Heart left ventricle (tissue), 13 donors: ENCODE data around the gene ZNF319.

Experiments
- POLR2A ChIP-seq, 2 donors: fragments of 450-650 bp; IDR thresholded peaks; one replicate each; pipeline ENCODE4 v1.6.1; 2017; ENCODE audit warnings: antibody characterized with exemption in 2 of 2, mild to moderate bottlenecking in 2 of 2, moderate library complexity in 2 of 2
- TF ChIP-seq, protein P1 (sequence below), 12 donors: fragments of 200-600 bp; sonication (generic) in 4 of 12; IDR thresholded peaks; one replicate each; pipeline versions ENCODE4 v1.5.0 to v1.8.0; 2018 to 2022; ENCODE audit warnings: antibody characterized with exemption in 12 of 12, mild to moderate bottlenecking in 5 of 12
- donor health status: ischemic (EF 13 %, LVEDD 7.1; RV severe dilation, severe dysfunction).
- donor health status: DM: no; HTN: yes; CAD: no.
- donor health status: DM: no; HTN: no; CAD: no.
- donor health status: ischemic (EF 25% LVEDD 6.9; RV normal size, moderate dysfunction).
- donor health status: ischemic (EF 25% LVEDD 5.7; RV mildly dilated, moderate dysfunction).
- donor health status: ischemic (EF 35%, LVEDD 5.7; RV mildly dilated, moderate dysfunction).
- donor health status: nonischemic (EF 11% LVEDD 7.7; RV severe dilation, severe dysfunction).
- donor health status: DM: yes; HTN: yes; CAD: no.
- donor health status: PGD.
- donor health status: ischemic (EF 29% LVEDD 5.4; RV normal size, mild dysfunction).
- donor health status: nonischemic (EF 23%, LVEDD 6.1; RV moderate dilation, normal function).

DNA sequence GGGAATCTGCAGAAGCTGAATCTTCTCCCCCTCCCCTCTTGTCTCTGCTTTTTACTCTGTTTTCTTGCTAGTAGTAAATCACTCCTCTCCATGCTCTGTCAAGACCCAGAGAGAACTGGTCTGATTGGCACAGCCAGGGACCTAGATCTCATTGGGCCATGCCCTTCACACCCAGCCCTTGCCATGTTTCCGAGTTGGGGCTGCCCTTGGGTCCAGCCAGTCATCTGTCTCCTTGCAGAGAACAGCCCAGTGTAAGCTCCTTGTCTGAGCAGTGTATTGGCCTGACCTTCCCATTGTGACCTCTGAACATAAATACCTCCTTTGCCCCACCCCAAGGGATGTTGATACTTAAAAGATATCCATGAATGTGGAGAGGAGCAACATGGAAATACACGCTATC, 28.9 kb upstream of the ZNF319 start:
- TF ChIP-seq, protein P1, sequence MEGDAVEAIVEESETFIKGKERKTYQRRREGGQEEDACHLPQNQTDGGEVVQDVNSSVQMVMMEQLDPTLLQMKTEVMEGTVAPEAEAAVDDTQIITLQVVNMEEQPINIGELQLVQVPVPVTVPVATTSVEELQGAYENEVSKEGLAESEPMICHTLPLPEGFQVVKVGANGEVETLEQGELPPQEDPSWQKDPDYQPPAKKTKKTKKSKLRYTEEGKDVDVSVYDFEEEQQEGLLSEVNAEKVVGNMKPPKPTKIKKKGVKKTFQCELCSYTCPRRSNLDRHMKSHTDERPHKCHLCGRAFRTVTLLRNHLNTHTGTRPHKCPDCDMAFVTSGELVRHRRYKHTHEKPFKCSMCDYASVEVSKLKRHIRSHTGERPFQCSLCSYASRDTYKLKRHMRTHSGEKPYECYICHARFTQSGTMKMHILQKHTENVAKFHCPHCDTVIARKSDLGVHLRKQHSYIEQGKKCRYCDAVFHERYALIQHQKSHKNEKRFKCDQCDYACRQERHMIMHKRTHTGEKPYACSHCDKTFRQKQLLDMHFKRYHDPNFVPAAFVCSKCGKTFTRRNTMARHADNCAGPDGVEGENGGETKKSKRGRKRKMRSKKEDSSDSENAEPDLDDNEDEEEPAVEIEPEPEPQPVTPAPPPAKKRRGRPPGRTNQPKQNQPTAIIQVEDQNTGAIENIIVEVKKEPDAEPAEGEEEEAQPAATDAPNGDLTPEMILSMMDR (IDR thresholded peaks at IDR 0.05), result no peak
- no peak for TF ChIP-seq POLR2A (IDR thresholded peaks at IDR 0.05)
